ENCODE results near the gene LRRK2. TPM values are rescaled to one million over a fixed set of nuclear protein-coding genes. Genes with fewer than 3 reads are reported as not detected.

LRRK2 gene
- total RNA-seq, 4 donors from 2014 or later = 24.0 to 32.8 (median 29.2) TPM

DNA sequence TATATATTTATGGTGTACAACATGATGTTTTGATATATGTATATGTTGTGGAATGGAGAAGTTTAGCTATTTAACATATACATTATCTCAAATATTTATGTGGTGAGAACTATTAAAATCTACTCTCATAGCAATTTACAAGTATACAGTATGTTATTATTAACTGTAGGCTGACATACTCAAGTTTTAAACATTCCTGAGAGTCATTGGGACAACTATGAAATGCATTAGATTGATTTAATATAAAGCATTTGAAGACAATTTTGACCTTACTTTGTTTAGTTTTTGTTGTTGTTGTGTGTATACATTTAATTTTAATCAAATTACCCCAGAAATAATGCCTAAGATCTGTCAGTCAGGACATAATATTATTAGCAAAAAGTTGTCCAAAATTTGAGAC lies 99.5 kb downstream of the LRRK2 start:
- no peaks in the 10 kb centered on the region for H3K4me1 ChIP-seq
- no peaks in the 10 kb centered on the region for H3K9me3 ChIP-seq
- H3K4me3 ChIP-seq = no peak overlapping the region
- intact Hi-C loops (cut with DNase I) = no loop called here
- DNase-seq (ENCODE audit: extremely low spot score) = no peak
- no peak overlapping the region for H3K27ac ChIP-seq (replicated peaks in 1 of 4)
- H3K27me3 ChIP-seq = no peaks in the 10 kb centered on the region
- no peak for TF ChIP-seq POLR2AphosphoS5 (IDR thresholded peaks at IDR 0.05)
- TF ChIP-seq CTCF (IDR thresholded peaks at IDR 0.05) = no peak
- H3K36me3 ChIP-seq = peaks cover 0 to 24% (median 5%) of the 10 kb centered on the region in 4 donors

GRCh38 chr12:40325349-40325960 lies 100.7 kb downstream of the LRRK2 start:
- peaks cover 1 to 36% (median 14%) of the 10 kb centered on the region in 4 donors for H3K36me3 ChIP-seq
- H3K9me3 ChIP-seq = peaks cover 0 to 9% (median 6%) of the 10 kb centered on the region in 4 donors
- TF ChIP-seq POLR2A (IDR thresholded peaks at IDR 0.05; ENCODE audit: low read depth) (no peak), CTCF (IDR thresholded peaks at IDR 0.05) (peak in 2 of 3 experiments; percentile 23 to 41), EP300 (IDR thresholded peaks at IDR 0.05) (no peak), POLR2AphosphoS5 (IDR thresholded peaks at IDR 0.05) (no peak)
- intact Hi-C loops (cut with DNase I) = no loop called here
- DNase-seq (ENCODE audit: extremely low spot score) = no peak
- no peak overlapping the region for H3K4me3 ChIP-seq
- no peaks in the 10 kb centered on the region for H3K4me1 ChIP-seq
- no peaks in the 10 kb centered on the region for H3K27me3 ChIP-seq
- H3K27ac ChIP-seq (replicated peaks in 1 of 4) = no peak overlapping the region
- 60% methylated on average over 5 of the region's 5 CpGs for WGBS

- Histone ChIP-seq H3K36me3 (peaks cover 7 to 51% (median 22%) of the 10 kb centered on the region in 4 donors), H3K27me3 (no peaks in the 10 kb centered on the region), H3K27ac (replicated peaks in 1 of 4) (no peak overlapping the region), H3K4me3 (no peak overlapping the region), H3K4me1 (peaks cover 0 to 12% (median 2%) of the 10 kb centered on the region in 4 donors), H3K9me3 (peaks cover 0 to 16% (median 11%) of the 10 kb centered on the region in 4 donors)
- TF ChIP-seq EP300 (IDR thresholded peaks at IDR 0.05) = no peak
- 91% methylated on average over 3 of the region's 3 CpGs for WGBS
- no peak for DNase-seq (ENCODE audit: extremely low spot score)
- intact Hi-C loops (cut with DNase I) = no loop called here
Measured at GRCh38 chr12:40327535-40327934, 102.7 kb downstream of the LRRK2 start.

GRCh38 chr12:40330180-40330579 lies 105.4 kb downstream of the LRRK2 start:
- no peak for TF ChIP-seq POLR2A (IDR thresholded peaks at IDR 0.05; ENCODE audit: low read depth)
- TF ChIP-seq CTCF (IDR thresholded peaks at IDR 0.05) = no peak
- TF ChIP-seq EP300 (IDR thresholded peaks at IDR 0.05) = no peak
- TF ChIP-seq POLR2AphosphoS5 (IDR thresholded peaks at IDR 0.05) = no peak
- peaks cover 7 to 69% (median 36%) of the 10 kb centered on the region in 4 donors for H3K36me3 ChIP-seq
- no peak overlapping the region for H3K4me3 ChIP-seq
- intact Hi-C loops (cut with DNase I) = no loop called here
- DNase-seq (ENCODE audit: extremely low spot score) = no peak
- H3K4me1 ChIP-seq = peaks cover 0 to 12% (median 2%) of the 10 kb centered on the region in 4 donors
- no peak overlapping the region for H3K27ac ChIP-seq (replicated peaks in 1 of 4)
- H3K9me3 ChIP-seq = peaks cover 0 to 16% (median 11%) of the 10 kb centered on the region in 4 donors
- 96% methylated on average over 1 of the region's 1 CpG for WGBS
- no peaks in the 10 kb centered on the region for H3K27me3 ChIP-seq

DNA sequence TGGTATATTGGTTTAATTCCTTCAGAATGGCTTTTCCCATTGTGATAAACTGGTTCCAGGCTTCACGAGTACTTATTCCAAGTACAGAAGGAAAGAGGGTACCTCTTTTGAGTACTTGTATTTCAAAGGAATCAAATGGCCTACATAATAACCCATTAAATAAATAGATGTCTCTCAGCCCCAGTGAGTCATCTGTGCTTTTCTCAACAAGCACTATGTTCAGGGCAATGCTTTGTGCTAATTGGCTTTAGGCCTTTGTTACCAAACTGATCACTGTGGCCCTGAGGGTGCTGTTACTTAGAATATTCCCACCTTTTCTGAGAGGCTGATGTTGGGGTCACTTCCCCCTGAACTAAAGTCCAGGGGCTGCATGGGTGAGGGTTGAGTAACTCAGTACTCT lies 107.1 kb downstream of the LRRK2 start:
- H3K9me3 ChIP-seq = peaks cover 0 to 16% (median 11%) of the 10 kb centered on the region in 4 donors
- TF ChIP-seq POLR2AphosphoS5 (IDR thresholded peaks at IDR 0.05) (no peak), EP300 (IDR thresholded peaks at IDR 0.05) (no peak), POLR2A (IDR thresholded peaks at IDR 0.05; ENCODE audit: low read depth) (no peak), CTCF (IDR thresholded peaks at IDR 0.05) (no peak)
- H3K4me1 ChIP-seq = peaks cover 0 to 24% (median 13%) of the 10 kb centered on the region in 4 donors
- peaks cover 7 to 74% (median 38%) of the 10 kb centered on the region in 4 donors for H3K36me3 ChIP-seq
- H3K27ac ChIP-seq (replicated peaks in 1 of 4) = peak overlapping the region in 1 of 4 donors; percentile 2
- H3K4me3 ChIP-seq = no peak overlapping the region
- intact Hi-C loops (cut with DNase I) = no loop called here
- 88% methylated on average over 1 of the region's 1 CpG for WGBS
- no peak for DNase-seq (ENCODE audit: extremely low spot score)
- no peaks in the 10 kb centered on the region for H3K27me3 ChIP-seq
